GM19035 (cell line): Measurements from ENCODE around the gene BACH2.
"Not testable (repeated sequence)": the region's sequence is repeated elsewhere in the genome, so short reads cannot be mapped to it uniquely, and the experiment has no call there.

ENCODE experiments used
- ATAC-seq: cut with Tn5 transposase; IDR thresholded peaks from one replicate; pipeline ENCODE4 v1.9.1; 2021; ENCODE audit not compliant: unreplicated experiment

The BACH2 gene

GRCh38 chr6:89979481-89980119, 317.0 kb downstream of the BACH2 start:
- ATAC-seq: no peak

DNA sequence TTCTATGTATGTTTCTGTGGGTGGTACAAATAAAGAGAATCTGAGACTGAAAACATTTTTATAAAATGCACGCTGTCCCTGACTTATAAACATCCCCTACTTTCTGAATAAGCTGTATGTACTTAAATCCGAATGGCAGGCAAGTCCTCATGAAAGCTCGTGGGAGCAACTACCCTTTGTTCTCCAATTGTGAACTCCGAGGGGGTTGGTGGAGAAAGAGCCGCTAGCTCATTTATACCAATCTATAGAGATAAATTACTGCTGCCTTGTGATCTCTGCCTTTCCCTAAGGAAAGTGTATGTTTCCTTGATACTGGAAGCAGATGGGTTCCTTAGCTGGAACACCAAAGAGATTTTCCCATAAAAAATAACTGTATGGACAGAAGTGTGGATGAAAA, 317.9 kb downstream of the BACH2 start:
- no peak for ATAC-seq

- no peak for ATAC-seq
These were observed 318.6 kb downstream of the BACH2 start for GRCh38 chr6:89977808-89978748.

- ATAC-seq: no peak
These were observed 320.0 kb downstream of the BACH2 start for GRCh38 chr6:89976694-89977020.

GRCh38 chr6:89975991-89976693, 320.5 kb downstream of the BACH2 start:
- no peak for ATAC-seq

DNA sequence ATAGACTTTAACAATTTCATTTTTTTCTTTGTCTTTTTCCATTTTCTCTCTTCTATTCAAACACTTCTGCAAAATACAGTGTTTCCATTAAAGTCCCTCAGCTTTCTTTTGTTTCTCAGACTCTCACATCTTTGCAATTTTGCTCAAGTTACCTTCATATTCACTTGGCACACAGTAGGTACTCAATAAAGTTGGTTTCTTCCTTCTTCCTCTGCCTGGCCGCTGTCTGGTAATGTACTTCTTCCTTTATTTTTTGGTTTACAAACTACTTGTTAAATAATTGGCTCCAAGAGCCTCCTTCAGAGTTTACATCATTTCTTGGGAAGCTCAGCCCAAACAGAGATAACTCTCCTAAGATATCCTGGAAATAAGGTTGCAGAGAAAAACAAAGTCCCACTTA, 321.3 kb downstream of the BACH2 start:
- ATAC-seq: no peak

- ATAC-seq: no peak
These were observed 321.8 kb downstream of the BACH2 start for GRCh38 chr6:89974834-89975233.

DNA sequence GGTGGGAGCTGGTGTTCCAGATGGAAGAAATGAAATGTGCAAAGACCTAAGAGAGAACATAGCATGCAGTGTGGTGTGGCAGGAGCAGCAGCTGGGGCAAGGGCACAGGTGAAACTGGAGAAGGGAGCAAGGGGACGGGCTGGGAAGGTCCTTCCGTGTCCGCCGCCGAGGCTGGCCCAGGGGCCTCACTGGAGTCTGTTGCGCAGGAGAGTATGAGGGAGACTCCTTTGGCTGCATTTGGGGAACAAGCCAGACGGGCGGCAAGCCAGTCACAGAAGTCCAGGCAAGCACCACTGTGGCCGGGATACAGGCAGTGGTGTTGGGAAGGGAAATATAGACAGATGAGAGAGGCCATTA, 324.6 kb downstream of the BACH2 start:
- no peak for ATAC-seq

DNA sequence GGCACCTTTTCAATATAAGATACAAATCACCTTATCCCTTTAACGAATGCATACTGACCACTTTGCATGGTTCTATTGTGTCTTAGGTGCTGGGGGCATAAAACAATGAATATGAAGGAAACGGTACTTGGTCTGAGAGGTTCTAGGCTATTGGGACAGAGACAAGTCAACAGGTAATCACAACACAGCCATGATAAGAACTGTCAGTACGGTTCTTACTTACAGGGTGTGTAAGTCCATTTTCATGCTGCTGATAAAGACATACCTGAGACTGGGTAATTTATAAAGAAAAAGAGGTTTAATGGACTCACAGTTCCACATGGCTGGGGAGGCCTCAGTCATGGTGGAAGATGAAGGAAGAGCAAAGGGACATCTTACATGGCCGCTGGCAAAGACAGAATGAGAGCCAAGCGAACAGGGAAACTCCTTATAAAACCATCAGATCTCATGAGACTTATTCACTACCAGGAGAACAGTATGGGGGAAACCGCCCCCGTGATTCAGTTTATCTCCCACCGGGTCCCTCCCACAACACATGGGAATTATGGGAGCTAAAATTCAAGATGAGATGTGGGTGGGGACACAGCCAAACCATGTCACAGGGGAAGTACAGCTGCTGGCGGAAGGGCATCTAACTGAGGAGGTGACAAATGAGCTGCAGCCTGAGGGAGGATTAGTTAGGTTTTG, 325.2 kb downstream of the BACH2 start:
- not testable (repeated sequence) for ATAC-seq

DNA sequence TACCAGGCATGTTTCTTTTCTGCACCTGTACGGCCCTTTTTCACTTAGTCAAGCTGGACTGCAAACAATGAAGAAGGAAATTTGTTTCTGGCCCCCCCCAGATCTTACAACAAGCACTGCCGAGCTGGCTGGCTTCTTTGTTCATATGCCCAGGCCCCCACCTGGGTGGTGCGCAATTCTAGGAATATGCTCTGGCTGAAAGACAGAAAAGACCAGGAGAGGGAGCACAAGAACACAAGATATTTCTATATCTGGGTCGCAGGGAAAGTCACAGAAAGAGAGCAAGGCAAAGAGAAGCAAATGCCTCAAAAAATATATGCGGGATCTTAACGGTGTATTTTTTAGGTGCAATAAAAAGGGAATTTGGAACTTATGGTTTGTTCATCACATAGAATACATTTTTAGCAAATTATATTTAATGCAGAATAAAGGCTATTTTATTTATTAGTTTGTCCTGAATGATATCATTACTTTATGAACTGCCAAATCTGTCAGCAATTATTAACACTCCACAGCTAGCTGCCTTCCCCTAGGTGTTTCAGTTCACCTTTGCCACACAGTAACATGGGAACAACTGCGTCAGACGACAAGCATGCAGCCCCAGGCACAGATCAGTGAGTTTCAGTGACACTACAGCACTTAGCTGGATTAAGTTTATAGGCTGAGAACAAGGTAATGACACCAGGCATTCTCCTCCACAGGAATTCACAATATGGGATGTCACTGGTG, 325.9 kb downstream of the BACH2 start:
- no peak for ATAC-seq

DNA sequence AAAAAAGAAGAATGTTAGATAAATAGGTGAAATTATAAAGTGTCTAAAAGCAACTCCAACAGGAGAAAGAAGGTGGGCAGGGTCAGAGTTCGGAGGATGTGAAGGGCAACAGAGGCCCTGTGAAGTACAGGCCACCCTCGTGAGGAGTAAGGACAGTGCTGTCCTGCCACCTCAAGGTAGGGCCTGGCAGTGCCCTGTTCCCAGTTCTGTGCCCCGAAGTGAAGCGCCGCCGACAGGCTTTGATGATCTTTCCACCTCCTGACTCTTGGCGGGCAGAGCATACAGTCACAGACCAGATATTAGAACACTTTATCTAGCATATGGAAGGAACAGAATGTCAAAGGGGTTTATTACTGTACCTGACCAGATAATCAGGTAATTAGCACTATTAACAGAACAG, 326.6 kb downstream of the BACH2 start:
- no peak for ATAC-seq

GRCh38 chr6:89966913-89967312, 329.7 kb downstream of the BACH2 start:
- ATAC-seq: no peak

- ATAC-seq: no peak
These were observed 330.5 kb downstream of the BACH2 start for GRCh38 chr6:89966228-89966544.

- ATAC-seq: no peak
These were observed 331.0 kb downstream of the BACH2 start for GRCh38 chr6:89965441-89966227.

GRCh38 chr6:89963391-89963790, 333.3 kb downstream of the BACH2 start:
- ATAC-seq: no peak

- ATAC-seq: no peak
These were observed 335.2 kb downstream of the BACH2 start for GRCh38 chr6:89961481-89961880.

GRCh38 chr6:89959883-89960282, 336.8 kb downstream of the BACH2 start:
- no peak for ATAC-seq

DNA sequence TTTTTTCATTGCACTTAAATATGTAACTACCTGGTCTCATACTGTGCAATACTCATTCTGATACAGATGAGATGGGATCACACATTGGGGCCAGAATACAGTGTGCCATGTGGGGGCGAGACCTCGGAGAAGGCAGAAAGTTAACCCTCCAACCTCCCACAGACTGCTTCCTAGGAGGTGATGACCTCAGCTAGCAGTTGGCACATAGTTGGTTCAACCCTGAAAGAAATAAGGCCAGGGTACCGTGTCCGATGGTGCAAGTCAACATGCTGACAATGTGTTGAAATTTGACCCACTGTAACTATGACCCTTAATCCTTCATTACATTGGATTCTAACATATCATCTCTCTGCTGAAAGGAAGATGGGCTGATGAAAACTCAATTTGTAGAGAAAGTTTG, 340.5 kb downstream of the BACH2 start:
- no peak for ATAC-seq

GRCh38 chr6:89955364-89955763, 341.3 kb downstream of the BACH2 start:
- ATAC-seq: no peak

DNA sequence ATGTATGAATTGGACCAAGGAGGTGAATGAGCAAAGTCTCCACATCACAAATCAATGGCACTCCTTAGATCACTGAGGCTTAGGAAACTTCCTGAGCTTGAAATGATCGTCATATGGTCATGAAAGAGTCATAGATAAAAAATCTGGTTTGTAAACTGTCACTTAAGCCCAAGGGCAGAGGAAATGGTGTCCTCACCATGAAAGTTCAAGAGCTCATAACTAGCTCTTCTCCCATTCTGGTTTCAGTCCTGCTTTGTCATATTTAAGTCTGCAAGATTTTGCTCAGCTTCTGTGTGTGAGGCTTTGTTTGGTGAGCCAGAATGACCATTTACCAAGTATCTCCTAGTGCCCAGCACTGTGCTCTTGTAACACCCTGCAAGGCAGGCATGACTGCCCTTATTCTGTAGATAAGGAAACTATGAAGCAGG, 341.9 kb downstream of the BACH2 start:
- ATAC-seq: no peak
